ENCODE results near the gene PGAP1.

The PGAP1 gene

DNA sequence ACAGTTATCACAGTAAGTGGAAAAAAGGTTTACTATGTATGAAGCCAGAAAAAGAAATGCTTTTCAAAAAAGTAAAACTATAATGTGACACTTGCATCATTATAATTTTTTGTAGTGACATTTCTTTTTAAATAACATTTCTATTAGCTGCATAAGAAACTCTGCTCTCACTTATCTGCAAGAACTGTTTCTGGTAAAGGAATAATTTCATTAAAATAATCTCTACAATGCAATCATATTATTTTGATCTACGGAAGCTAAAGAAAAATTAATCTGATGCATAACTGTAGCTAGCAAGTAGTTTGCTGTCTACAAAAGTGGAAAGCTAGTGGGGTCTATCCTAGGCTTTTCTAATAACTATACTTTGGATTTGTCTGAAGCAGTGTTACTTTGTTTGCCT lies 50.1 kb downstream of the PGAP1 start:
- DNase-seq = no peak

- DNase-seq = no peak
These were observed 51.1 kb downstream of the PGAP1 start for GRCh38 chr2:196875414-196875813.

DNA sequence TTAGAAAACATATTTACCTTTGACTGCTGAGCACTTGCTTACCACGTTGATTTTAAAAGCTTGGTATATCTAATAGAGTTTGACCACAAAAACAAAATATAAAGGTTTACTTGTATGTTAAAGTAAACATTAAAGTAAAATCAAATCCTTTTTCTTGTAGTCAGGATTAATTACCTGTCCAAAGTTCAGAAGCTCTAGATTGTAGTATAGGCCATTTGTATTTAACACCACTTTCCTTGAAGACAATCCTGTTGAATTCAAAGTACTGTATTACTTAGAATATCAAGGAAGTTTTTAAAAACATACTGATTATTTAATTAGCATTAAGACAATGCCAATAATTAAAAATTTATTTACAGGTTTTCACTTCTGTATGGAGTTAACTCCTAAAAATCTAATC lies 53.0 kb downstream of the PGAP1 start:
- no peak for DNase-seq

DNA sequence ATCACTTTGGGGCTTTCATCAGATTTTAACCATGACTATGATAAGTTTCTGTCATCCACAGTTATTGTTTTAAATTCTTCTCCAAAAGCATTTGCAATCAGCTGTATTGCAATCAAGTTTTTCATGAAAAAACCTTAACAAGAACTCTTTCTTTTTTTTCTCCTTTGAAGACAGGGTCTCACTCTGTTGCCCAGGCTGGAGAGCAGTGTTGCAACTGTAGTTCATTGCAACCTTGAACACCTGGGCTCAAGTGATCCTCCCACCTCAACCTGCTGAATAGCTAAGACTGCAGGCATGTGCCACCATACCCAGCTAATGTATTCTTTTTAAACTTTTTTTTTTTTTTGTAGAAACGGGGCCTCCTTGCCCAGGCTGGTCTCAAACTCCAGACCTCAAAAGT lies 71.9 kb downstream of the PGAP1 start:
- DNase-seq = no peak

- no peak for DNase-seq
These were observed 73.0 kb downstream of the PGAP1 start for GRCh38 chr2:196853301-196854087.

DNA sequence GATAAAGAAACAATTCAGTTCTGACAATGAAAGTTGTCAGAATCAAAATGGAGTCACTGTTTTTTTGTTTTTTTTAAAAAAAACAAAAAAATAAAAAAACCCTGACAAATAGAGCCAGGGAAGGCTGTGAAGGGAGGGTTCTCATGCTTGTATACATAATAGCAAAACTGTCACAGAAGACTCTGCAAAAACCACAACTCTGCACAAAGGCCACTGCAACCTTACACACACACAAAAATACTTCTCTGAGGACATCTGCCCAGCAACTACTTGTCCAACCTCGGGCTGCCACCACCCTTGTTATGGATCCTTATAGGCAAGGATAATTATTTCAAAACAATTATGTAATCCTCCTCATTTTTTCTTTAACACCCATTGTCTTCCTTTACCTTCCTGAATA lies 75.4 kb downstream of the PGAP1 start:
- DNase-seq = no peak

- peak; percentile 6 for DNase-seq
These were observed 76.6 kb downstream of the PGAP1 start for GRCh38 chr2:196849895-196850294.

DNA sequence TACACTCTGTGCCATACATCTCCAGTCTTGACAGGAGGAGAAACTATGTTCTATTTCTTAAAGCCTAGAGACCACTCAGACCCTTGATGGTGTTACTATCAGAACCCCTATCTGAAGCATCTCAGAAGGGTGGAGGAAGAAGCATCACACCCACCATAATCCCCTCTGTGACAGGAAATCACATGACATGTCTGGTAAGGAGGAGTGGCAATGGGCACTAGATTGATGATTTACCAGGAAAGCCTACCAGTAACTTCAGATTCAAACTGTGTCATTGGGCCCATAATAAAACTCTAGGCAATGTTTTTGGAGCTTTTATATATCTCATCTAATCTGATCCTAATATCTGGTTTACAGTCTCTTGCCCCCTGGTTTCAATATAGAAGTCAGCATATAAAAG lies 80.2 kb downstream of the PGAP1 start:
- DNase-seq = no peak

DNA sequence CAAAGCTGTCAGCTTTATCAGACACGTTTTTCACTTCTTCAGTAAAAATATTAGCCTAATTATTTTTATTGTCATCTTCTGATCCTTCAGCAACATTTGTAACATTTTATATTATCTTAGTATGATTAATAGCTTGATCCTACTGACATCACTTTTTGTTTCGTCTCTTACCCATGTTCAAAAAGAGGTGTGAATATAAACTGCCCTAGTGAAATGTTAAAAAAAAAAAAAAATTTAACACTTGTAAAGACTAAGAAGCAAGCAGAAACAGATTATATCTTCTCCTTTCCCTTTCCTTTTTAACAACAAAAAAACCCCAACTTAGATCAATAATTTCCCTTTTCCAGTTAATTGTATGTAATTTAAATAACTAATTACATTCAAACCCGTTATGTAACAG lies 81.1 kb downstream of the PGAP1 start:
- no peak for DNase-seq

DNA sequence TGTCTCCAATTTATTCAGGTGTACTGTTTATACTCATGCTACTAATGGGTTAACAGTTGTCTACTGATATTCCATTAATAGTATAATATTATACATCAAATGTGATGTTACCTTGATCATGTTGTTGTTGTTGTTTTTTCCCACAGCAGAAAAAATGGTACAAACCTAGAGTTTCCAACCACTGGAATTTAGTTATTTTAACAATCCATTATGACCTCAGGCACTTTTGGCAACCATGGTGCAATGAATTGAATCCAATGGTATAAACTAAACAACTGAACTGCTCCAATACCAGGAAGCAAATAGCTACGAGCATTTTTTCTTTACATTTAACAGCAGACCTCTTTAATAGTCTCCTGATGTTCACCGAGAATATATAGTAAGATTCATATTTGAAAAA lies 86.3 kb downstream of the PGAP1 start:
- DNase-seq = no peak

DNA sequence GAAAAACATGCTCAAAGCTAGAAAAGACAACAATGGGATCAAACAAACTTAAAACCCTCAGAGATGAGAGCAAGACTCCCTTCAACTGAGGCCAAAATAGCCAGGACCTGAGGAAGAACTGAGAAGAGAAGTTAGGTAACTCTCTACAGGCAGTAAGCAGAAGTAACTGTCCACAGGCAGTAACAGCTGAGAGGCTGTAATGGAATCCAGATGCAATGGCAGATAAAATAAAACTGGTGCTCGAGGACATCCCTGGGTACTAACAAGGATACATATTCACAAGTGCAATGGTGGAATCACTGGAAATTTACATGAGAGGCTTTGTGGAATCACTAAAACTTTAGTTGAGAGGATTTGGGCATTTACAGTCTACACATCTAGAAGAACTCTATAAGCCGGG lies 86.9 kb downstream of the PGAP1 start:
- no peak for DNase-seq

DNA sequence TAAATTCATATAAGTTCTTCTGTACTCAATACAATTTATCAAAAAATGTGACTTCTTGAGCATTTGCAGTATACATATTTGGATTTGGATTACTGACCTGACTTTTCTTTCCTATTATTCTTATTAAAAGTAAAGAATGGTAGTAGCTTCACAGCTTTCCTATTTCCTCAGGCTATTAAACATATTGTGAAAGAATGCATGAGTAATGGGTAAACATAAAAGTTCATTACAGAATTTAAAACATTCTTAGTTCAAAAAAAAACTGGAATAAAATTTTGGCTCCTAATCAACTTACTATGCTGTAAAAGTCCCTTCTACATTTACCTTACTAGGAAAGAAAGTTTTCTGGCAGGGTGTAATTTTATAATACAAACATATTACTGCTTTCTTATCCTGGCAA lies 90.1 kb downstream of the PGAP1 start:
- DNase-seq = no peak

DNA sequence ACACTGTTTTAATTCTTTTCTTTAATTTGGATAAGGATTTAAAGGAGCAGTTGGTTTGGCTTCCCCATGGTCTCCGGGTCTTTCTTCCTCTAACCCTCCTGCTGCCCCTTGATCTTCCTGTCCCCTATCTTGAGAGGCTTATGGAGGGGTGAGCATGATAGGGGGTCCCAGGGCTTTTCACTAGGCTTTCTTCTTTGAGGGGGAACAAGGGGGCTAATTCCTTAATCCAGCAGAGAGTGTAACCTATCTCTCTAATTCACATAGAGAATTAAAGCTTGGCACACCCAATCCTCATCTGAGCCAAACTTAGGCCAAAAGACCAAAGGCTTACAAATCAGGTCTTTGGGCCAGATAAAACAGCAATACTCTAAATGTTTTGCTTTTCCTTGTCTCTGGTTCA lies 95.8 kb downstream of the PGAP1 start:
- DNase-seq = no peak

GRCh38 chr2:196827356-196827755 lies 99.2 kb downstream of the PGAP1 start:
- DNase-seq = no peak

DNA sequence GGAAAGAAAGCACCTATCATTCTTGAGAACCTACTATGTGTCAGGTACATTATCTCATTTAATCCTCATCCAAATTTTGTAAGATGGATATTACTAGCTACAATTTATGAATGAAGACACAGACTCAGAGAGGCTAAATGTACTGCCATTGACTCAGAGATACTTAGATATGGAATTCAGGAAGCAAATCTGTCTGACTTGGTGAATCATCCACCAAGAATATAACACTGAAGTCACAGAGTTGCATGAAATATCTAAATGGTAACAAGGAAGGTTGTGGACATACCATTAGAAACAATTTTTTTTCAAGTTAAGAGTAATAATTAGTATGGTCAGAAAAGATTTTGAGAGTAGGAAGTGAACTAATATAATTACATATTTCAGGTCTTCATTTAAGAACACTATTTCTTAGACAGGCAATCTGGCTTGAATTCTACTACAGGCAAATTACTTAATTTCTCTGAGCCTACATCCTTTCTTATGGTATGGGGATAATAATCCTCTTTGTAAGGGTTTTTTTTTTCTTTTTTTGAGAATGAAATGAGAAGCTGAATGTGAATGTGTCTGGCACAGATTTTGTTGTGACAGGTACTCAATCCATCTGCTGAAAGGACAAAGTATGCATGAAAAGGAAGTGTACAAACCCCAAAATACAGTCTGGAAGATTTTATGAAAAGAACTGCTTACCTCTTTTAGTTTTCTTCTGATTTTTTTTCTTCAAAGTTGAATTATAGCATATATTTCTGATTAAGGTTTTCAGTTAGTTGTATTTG lies 102.6 kb downstream of the PGAP1 start:
- no peak for DNase-seq

GRCh38 chr2:196821195-196821594 lies 105.3 kb downstream of the PGAP1 start:
- DNase-seq = no peak

- DNase-seq = peak; percentile 56
These were observed 117.2 kb downstream of the PGAP1 start, which contains the start of gene C2orf66 for GRCh38 chr2:196809260-196809659. Gene C2orf66, minus strand, starts transcription at chr2:196809355. Its CDS starts 19 bp downstream, at chr2:196809336.

GRCh38 chr2:196808083-196808665 lies 118.3 kb downstream of the PGAP1 start:
- peak; percentile 22 for DNase-seq

- no peak for DNase-seq
These were observed 122.1 kb downstream of the PGAP1 start for GRCh38 chr2:196804381-196804780.

GRCh38 chr2:196802401-196802800 lies 124.1 kb downstream of the PGAP1 start:
- no peak for DNase-seq

DNA sequence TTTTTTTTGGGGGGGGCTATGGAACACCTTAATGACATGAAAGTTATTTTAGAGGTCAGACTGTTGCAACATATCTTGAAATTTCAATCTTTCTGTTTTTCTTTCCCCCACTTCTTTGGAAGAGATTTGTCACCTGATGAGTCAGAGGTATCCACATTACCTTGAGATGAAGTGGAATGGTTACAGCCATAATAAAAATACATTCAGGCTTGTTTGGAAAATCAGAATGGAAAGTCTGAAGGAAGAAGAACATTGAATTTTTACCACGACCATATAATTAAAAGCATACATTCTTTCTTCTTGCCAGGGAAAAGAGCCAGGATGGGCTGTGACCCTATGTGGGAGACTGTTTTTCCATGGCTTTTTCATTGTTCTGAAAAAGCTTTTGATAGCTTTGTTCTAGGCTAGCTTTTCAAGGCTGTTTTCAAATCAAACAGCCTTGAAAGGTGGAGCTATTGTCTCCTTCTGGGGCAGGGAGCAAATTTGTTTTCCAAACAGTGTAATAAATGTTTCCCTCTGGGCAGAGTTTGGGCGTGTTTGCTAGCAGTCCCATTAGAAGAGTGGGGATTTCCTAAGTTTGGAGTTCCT lies 124.7 kb downstream of the PGAP1 start:
- DNase-seq = no peak

DNA sequence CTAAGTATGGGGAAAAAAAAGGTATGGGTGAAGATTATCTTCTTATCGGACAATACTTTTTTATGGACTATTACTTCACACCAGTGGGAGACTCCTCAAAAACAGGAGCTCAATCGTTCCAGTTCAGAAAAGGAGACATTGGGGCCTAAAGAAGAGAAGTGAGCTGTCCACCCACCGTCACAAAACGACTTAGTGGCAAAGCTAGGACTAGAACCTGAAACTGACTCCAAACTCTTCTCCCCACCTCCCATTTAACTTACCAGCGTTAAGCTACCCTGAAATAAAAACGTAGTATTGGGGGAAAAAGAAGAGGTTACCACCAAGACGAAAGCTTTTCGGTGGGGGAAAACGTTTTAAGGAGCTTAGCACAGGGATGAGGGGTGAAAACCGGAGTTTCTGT lies 127.5 kb downstream of the PGAP1 start:
- peak; percentile 41 for DNase-seq

GRCh38 chr2:196792865-196793264 lies 133.6 kb downstream of the PGAP1 start:
- DNase-seq = no peak
